MCF 10A (cell line): ENCODE measurements around the gene MPRIP. TPM values are rescaled to one million over a fixed set of nuclear protein-coding genes. Genes with fewer than 3 reads are reported as not detected.

Source experiments
- BruUV-seq: library from RNA; stranded (reverse); fragments of 400-500 nt; replicated peaks from 2 replicates; lab custom pipeline; 2021; lab: Mats Ljungman, UMichigan
- CTCF ChIA-PET: fragments of 300-600 bp; sonication (Branson Sonifier 250); formaldehyde crosslinking; extraction: SDS; loops from one replicate; lab custom pipeline; 2021; ENCODE audit warnings: antibody characterized with exemption, inconsistent platforms; lab: Yijun Ruan, JAX
- POLR2A ChIA-PET: fragments of 300-600, 350-650 bp; sonication (Branson Sonifier 250); formaldehyde crosslinking; extraction: SDS; loops from one replicate; lab custom pipeline; 2020; ENCODE audit warnings: antibody characterized with exemption, inconsistent platforms; lab: Yijun Ruan, JAX
- DNase-seq: peaks from one replicate; pipeline ENCODE4 v3.0.0-alpha.2; 2018; ENCODE audit not compliant: unreplicated experiment
- H3K27ac Mint-ChIP-seq: one replicate; pipeline ENCODE4 v1.8.0; 2022; ENCODE audit warnings: mild to moderate bottlenecking, low read depth, mixed read lengths; ENCODE audit not compliant: unreplicated experiment
- H3K27me3 Mint-ChIP-seq: one replicate; pipeline ENCODE4 v1.8.0; 2022; ENCODE audit warnings: mixed read lengths; ENCODE audit not compliant: insufficient read depth, unreplicated experiment
- H3K36me3 Mint-ChIP-seq: one replicate; pipeline ENCODE4 v1.8.0; 2022; ENCODE audit warnings: mild to moderate bottlenecking, moderate library complexity, mixed read lengths; ENCODE audit not compliant: insufficient read depth, unreplicated experiment
- H3K4me1 Mint-ChIP-seq: one replicate; pipeline ENCODE4 v1.8.0; 2022; ENCODE audit warnings: mixed read lengths; ENCODE audit not compliant: insufficient read depth, unreplicated experiment
- H3K4me3 Mint-ChIP-seq: one replicate; pipeline ENCODE4 v1.8.0; 2022; ENCODE audit warnings: mild to moderate bottlenecking, moderate library complexity, mixed read lengths; ENCODE audit not compliant: unreplicated experiment
- H3K9me3 Mint-ChIP-seq: one replicate; pipeline ENCODE4 v1.8.0; 2022; ENCODE audit warnings: mixed read lengths; ENCODE audit not compliant: unreplicated experiment
- CTCF ChIP-seq: fragments of 200-600 bp; IDR thresholded peaks from one replicate; pipeline ENCODE4 v1.8.0; 2022; ENCODE audit warnings: antibody characterized with exemption, mild to moderate bottlenecking; ENCODE audit not compliant: unreplicated experiment
- intact Hi-C: fragments of 100-400 bp; cut with micrococcal nuclease; formaldehyde crosslinking; loops from 2 replicates; pipeline ENCODE4 v1.14.1; 2022
- total RNA-seq: library from RNA; stranded (reverse); gene quantifications from 2 replicates; pipeline ENCODE4 v1.2.3, GENCODE V29; 2022

The MPRIP gene
- total RNA-seq, 1 experiment from 2014 or later = 230 TPM

GRCh38 chr17:17225901-17226300, 183.6 kb downstream of the MPRIP start:
- ChIA-PET POLR2A (interaction anchor here (1.7 kb wide), 1 partner anchor 10 kb away, joined by 6 read pairs; the partner anchor contains the start of gene FLCN), CTCF (no interaction called here)
- Mint-ChIP-seq H3K9me3 (no peaks in the 10 kb centered on the region), H3K27ac (no peak overlapping the region), H3K4me3 (no peak overlapping the region), H3K36me3 (peaks cover 92% of the 10 kb centered on the region), H3K4me1 (no peaks in the 10 kb centered on the region), H3K27me3 (no peaks in the 10 kb centered on the region)
- BruUV-seq = no TSS peak
- no peak for TF ChIP-seq CTCF
- intact Hi-C loops = no loop called here
- DNase-seq = no peak

- POLR2A ChIA-PET = interaction anchor here (1.7 kb wide), 1 partner anchor 9 kb away, joined by 6 read pairs; the partner anchor contains the start of gene FLCN
- intact Hi-C loops = no loop called here
Measured at GRCh38 chr17:17226451-17227265, 184.4 kb downstream of the MPRIP start.

GRCh38 chr17:17227608-17228520, 185.6 kb downstream of the MPRIP start:
- no TSS peak for BruUV-seq
- Mint-ChIP-seq H3K27ac (no peak overlapping the region), H3K36me3 (peaks cover 89% of the 10 kb centered on the region)

More at GRCh38 chr17:17226451-17227265, 184.4 kb downstream of the MPRIP start:
- Mint-ChIP-seq H3K4me3 (no peak overlapping the region), H3K27me3 (no peaks in the 10 kb centered on the region), H3K4me1 (no peaks in the 10 kb centered on the region), H3K9me3 (no peaks in the 10 kb centered on the region), H3K27ac (no peak overlapping the region), H3K36me3 (peaks cover 89% of the 10 kb centered on the region)
- no peak for TF ChIP-seq CTCF
- CTCF ChIA-PET = interaction anchor here (0.9 kb wide), 1 partner anchor 107 kb away, joined by 3 read pairs; no protein-coding TSS in a partner anchor
- BruUV-seq = no TSS peak
- DNase-seq = no peak

More at GRCh38 chr17:17227608-17228520, 185.6 kb downstream of the MPRIP start:
- ChIA-PET CTCF (no interaction called here), POLR2A (no interaction called here)
- no peak for DNase-seq
- TF ChIP-seq CTCF = no peak
- Mint-ChIP-seq H3K4me3 (no peak overlapping the region), H3K27me3 (no peaks in the 10 kb centered on the region), H3K4me1 (no peaks in the 10 kb centered on the region), H3K9me3 (no peaks in the 10 kb centered on the region)
- intact Hi-C loops = no loop called here
